GM19397 (cell line): ENCODE results near the gene RBM23.

ENCODE experiments used
- ATAC-seq: cut with Tn5 transposase; IDR thresholded peaks from one replicate; pipeline ENCODE4 v1.9.1; 2021; ENCODE audit warnings: mild to moderate bottlenecking, moderate library complexity; ENCODE audit not compliant: unreplicated experiment

RBM23 gene

GRCh38 chr14:22887260-22887989, 31.5 kb downstream of the RBM23 start:
- ATAC-seq, result peak; percentile 26

- ATAC-seq, result peak; percentile 60
Observed at GRCh38 chr14:22886500-22887259, 32.3 kb downstream of the RBM23 start.

DNA sequence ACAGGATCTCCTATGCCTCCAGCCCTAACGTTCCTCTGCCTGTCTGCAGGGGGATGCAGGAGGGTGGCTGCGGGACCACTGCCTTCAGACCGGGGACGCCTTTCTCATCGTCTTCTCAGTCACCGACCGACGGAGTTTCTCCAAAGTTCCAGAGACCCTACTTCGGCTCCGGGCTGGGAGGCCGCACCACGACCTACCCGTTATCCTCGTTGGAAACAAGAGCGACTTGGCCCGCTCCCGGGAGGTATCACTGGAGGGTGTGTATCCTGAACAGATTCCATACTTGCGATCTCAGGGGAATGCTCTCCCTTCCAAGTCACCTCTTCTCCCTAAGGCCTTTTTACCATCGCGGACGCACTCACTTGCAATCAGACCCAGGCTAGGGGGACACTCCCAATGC, 33.0 kb downstream of the RBM23 start:
- no peak for ATAC-seq

GRCh38 chr14:22884738-22885523, 34.0 kb downstream of the RBM23 start:
- ATAC-seq, result no peak

- ATAC-seq, result no peak
Observed at GRCh38 chr14:22884076-22884737, 34.7 kb downstream of the RBM23 start.

GRCh38 chr14:22883173-22883976, 35.6 kb downstream of the RBM23 start, which contains the start of gene REM2:
TSS of gene REM2 (plus strand) at chr14:22883222. CDS start at chr14:22883288, 66 bp downstream.
- no peak for ATAC-seq

- no peak for ATAC-seq
Observed at GRCh38 chr14:22882529-22883172, 36.3 kb downstream of the RBM23 start.

DNA sequence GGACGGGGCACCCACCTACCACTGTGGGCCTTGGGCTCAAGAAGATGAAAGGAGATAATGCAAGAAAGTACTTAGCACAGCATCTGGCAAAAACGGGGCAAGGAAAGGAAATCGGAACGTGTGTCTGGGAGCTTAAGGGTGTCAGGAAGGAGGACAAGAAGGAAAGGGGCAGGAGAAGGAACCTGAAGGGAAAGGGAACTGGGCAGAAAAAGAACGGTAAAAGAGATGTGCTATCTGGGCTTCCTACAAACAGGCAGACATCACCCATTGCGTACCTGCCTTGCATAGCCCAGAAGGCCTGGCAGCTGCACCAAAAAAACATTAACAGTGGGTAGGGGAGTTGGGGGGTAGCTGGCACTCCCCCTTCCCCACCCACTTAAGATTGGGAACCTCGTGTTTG, 36.9 kb downstream of the RBM23 start:
- no peak for ATAC-seq

GRCh38 chr14:22878271-22879246, 40.4 kb downstream of the RBM23 start:
- no peak for ATAC-seq

DNA sequence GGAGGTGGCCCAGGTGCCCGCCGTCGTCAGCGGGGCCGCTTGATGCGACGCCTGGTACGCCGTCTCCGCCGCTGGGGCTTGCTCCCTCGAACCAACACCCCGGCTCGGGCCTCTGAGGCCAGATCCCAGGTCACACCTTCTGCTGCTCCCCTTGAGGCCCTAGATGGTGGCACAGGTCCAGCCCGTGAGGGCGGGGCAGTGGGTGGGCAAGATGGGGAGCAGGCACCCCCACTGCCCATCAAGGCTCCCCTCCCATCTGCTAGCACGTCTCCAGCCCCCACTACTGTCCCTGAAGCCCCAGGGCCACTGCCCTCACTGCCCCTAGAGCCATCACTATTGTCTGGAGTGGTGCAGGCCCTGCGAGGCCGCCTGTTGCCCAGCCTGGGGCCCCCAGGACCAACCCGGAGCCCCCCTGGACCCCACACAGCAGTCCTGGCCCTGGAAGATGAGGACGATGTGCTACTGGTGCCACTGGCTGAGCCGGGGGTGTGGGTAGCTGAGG, 41.9 kb downstream of the RBM23 start:
- no peak for ATAC-seq

DNA sequence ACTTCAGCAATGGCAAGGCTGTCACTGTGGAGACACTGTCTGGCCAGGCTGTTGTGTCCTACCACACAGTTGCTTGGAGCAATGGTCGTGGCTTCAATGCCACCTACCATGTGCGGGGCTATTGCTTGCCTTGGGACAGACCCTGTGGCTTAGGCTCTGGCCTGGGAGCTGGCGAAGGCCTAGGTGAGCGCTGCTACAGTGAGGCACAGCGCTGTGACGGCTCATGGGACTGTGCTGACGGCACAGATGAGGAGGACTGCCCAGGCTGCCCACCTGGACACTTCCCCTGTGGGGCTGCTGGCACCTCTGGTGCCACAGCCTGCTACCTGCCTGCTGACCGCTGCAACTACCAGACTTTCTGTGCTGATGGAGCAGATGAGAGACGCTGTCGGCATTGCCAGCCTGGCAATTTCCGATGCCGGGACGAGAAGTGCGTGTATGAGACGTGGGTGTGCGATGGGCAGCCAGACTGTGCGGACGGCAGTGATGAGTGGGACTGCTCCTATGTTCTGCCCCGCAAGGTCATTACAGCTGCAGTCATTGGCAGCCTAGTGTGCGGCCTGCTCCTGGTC, 43.1 kb downstream of the RBM23 start:
- ATAC-seq, result no peak

DNA sequence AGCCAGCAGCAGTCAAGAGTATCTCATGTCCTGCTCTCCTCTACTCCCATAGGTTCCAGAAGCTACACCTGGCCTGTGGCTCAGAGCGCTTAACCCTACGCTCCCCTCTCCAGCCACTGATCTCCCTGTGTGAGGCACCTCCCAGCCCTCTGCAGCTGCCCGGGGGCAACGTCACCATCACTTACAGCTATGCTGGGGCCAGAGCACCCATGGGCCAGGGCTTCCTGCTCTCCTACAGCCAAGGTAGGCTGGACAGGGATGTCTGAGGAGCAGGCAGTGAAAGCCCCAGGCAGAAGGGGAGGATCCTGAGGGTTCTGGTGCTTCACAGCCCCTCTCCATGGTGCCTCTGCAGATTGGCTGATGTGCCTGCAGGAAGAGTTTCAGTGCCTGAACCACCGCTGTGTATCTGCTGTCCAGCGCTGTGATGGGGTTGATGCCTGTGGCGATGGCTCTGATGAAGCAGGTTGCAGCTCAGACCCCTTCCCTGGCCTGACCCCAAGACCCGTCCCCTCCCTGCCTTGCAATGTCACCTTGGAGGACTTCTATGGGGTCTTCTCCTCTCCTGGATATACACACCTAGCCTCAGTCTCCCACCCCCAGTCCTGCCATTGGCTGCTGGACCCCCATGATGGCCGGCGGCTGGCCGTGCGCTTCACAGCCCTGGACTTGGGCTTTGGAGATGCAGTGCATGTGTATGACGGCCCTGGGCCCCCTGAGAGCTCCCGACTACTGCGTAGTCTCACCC, 43.8 kb downstream of the RBM23 start:
- no peak for ATAC-seq

GRCh38 chr14:22872833-22873520, 46.0 kb downstream of the RBM23 start:
- ATAC-seq, result no peak

DNA sequence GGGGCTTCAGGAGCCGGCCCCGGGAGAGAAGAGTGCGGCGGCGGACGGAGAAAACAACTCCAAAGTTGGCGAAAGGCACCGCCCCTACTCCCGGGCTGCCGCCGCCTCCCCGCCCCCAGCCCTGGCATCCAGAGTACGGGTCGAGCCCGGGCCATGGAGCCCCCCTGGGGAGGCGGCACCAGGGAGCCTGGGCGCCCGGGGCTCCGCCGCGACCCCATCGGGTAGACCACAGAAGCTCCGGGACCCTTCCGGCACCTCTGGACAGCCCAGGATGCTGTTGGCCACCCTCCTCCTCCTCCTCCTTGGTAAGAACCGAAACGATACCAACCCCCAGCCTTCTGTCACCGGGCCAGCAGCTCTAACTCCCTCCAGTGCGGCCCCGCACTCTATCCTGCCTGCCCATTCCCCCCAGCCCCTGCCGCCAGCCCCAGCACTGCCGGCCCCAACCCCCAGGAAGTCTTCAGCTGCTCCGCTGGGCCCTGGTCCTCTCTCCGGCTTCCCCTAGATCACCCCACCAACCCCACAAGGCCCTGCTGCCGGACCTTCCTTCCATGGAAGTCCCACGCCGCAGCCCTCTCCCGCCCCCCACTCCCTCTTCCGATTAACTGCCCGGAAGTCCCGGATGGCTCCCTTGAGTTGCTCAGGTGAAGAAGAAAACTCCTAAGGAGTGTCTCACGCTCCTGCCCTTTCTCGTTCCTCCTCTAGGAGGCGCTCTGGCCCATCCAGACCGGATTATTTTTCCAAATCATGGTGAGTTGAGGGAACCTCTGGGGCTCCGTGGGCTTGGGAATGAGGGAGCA, 46.7 kb downstream of the RBM23 start:
- ATAC-seq, result peak; percentile 20

DNA sequence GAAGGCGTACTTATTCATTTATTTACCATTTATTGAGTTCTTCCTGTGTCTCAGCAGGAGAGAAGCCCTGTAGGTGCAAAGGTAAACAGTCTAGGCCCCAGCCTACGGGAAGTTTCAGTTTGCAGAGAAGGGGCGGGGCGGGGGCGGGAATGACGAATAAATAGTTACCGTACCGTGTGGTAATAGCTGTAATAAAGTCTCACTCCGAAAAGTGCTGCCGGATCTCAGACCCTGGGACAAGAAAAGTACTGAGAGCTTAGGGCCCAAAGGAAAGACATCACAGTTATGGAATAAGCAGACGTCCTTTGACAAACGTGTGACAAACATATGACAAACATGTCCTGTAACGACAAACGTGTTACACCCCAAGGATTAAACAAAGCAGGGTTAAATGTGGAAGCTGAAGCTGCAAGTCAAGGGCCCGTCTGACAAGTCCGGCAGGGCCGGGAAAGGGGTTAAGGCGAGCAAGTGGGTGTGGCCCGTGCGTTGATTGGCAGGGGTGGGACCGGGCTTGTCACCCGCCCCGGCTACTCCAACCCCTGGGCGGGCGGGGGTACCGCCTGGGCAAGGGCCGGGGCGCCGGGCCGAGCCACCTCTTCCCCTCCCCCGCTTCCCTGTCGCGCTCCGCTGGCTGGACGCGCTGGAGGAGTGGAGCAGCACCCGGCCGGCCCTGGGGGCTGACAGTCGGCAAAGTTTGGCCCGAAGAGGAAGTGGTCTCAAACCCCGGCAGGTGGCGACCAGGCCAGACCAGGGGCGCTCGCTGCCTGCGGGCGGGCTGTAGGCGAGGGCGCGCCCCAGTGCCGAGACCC, 47.5 kb downstream of the RBM23 start, which contains the start of gene LRP10:
TSS of gene LRP10 (plus strand) at position 517 of the 809 bp plus-strand sequence. CDS start 564 bp downstream, outside the sequence.
- ATAC-seq, result peak; percentile 86
